ENCODE measurements around the gene CCHCR1. TPM values are rescaled to one million over a fixed set of nuclear protein-coding genes. Genes with fewer than 3 reads are reported as not detected.

Gene CCHCR1
- total and polyA plus RNA-seq, 2 experiments from 2014 or later = 19.8 to 46.7 TPM

DNA sequence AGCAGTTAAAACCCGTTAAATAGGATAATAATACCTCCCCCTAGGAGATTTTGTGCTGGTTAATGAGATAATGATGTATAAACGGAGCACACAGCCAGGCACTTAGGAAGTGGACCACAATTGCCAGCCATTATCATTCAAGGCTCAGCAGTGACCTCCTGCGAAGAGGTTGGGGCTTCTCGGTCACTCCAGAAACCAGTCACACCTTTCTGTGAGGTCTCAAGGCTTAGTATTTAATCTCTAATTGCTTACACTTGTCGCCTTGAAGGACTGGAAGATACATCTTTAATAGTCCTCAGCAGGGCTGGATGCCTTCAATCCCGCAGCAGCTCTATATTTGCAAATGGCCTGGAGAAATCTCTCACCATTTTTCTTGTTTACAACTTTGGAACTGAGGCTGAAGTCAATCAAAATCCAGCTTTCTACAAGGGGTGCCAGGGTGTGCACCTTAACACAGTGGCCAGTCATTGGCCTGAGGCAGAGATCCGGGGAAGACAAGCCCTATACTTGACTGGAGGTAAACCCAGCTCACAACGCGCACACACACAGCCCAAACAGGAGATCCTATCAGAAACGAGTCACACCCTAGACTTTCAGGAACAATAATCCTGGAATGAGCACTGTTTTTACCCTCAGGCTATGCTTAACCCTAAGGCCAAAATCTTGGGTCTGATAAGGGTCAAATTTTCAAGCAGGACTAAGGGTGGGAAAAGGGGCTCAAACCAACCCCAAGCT is 11.7 kb upstream of the CCHCR1 start (continued):
- TF ChIP-seq, protein P1, sequence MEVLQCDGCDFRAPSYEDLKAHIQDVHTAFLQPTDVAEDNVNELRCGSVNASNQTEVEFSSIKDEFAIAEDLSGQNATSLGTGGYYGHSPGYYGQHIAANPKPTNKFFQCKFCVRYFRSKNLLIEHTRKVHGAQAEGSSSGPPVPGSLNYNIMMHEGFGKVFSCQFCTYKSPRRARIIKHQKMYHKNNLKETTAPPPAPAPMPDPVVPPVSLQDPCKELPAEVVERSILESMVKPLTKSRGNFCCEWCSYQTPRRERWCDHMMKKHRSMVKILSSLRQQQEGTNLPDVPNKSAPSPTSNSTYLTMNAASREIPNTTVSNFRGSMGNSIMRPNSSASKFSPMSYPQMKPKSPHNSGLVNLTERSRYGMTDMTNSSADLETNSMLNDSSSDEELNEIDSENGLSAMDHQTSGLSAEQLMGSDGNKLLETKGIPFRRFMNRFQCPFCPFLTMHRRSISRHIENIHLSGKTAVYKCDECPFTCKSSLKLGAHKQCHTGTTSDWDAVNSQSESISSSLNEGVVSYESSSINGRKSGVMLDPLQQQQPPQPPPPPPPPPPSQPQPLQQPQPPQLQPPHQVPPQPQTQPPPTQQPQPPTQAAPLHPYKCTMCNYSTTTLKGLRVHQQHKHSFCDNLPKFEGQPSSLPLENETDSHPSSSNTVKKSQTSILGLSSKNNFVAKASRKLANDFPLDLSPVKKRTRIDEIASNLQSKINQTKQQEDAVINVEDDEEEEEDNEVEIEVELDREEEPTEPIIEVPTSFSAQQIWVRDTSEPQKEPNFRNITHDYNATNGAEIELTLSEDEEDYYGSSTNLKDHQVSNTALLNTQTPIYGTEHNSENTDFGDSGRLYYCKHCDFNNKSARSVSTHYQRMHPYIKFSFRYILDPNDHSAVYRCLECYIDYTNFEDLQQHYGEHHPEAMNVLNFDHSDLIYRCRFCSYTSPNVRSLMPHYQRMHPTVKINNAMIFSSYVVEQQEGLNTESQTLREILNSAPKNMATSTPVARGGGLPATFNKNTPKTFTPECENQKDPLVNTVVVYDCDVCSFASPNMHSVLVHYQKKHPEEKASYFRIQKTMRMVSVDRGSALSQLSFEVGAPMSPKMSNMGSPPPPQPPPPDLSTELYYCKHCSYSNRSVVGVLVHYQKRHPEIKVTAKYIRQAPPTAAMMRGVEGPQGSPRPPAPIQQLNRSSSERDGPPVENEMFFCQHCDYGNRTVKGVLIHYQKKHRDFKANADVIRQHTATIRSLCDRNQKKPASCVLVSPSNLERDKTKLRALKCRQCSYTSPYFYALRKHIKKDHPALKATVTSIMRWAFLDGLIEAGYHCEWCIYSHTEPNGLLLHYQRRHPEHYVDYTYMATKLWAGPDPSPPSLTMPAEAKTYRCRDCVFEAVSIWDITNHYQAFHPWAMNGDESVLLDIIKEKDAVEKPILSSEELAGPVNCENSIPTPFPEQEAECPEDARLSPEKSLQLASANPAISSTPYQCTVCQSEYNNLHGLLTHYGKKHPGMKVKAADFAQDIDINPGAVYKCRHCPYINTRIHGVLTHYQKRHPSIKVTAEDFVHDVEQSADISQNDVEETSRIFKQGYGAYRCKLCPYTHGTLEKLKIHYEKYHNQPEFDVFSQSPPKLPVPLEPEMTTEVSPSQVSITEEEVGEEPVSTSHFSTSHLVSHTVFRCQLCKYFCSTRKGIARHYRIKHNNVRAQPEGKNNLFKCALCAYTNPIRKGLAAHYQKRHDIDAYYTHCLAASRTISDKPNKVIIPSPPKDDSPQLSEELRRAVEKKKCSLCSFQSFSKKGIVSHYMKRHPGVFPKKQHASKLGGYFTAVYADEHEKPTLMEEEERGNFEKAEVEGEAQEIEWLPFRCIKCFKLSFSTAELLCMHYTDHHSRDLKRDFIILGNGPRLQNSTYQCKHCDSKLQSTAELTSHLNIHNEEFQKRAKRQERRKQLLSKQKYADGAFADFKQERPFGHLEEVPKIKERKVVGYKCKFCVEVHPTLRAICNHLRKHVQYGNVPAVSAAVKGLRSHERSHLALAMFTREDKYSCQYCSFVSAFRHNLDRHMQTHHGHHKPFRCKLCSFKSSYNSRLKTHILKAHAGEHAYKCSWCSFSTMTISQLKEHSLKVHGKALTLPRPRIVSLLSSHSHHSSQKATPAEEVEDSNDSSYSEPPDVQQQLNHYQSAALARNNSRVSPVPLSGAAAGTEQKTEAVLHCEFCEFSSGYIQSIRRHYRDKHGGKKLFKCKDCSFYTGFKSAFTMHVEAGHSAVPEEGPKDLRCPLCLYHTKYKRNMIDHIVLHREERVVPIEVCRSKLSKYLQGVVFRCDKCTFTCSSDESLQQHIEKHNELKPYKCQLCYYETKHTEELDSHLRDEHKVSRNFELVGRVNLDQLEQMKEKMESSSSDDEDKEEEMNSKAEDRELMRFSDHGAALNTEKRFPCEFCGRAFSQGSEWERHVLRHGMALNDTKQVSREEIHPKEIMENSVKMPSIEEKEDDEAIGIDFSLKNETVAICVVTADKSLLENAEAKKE (CRISPR knock-in tag; IDR thresholded peaks at IDR 0.05) = no peak
- no peak for TF ChIP-seq STAT1 (IDR thresholded peaks at IDR 0.05; ENCODE audit: unreplicated experiment)

DNA sequence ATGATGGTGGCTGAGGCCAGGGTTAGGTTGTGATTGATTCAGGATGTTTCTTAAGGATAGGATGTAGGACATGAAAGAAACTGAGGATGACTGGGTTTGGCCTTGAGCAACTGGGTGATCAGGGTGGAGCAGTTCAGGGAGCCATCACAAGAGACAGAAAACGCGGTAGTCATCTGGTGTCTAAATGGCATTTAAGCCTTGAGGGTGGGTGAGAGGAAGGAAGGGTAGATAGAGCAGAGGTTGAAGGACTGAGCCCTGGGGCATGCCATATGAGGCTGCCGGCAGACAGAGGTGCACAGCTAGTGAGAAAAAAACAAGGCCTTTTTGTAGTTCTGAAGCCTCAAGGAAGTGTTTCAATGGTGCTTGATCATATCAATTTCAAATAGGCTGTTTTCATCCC is 11.0 kb upstream of the CCHCR1 start:
- H3K4me3 Mint-ChIP-seq = peak overlapping the region; percentile 95
- ATAC-seq (no peak), DNase-seq (ENCODE audit: low spot score) (no peak)
- no peaks in the 10 kb centered on the region for H3K9me2 ChIP-seq (ENCODE audit: insufficient read depth)
- H2AFZ ChIP-seq = no peak overlapping the region
- H3K4me2 ChIP-seq = peak overlapping the region; percentile 100
- H3F3A ChIP-seq (replicated peaks; ENCODE audit: low read depth) = peaks cover 40% of the 10 kb centered on the region
- H4K20me1 ChIP-seq (replicated peaks; ENCODE audit: insufficient read depth) = peaks cover 59% of the 10 kb centered on the region
- H3K27ac Mint-ChIP-seq = peak overlapping the region; percentile 92
- H3K27me3 ChIP-seq (ENCODE audit: insufficient read depth) = no peaks in the 10 kb centered on the region
- peaks cover 33% of the 10 kb centered on the region for H3K27me3 Mint-ChIP-seq (ENCODE audit: insufficient read depth, low read depth, poor library complexity)
- peaks cover 64% of the 10 kb centered on the region for H3K36me3 Mint-ChIP-seq (ENCODE audit: low read depth)
- H3K79me2 ChIP-seq (replicated peaks; ENCODE audit: insufficient read depth) = peaks cover 68% of the 10 kb centered on the region
- H3K36me3 ChIP-seq (ENCODE audit: insufficient read depth) = peaks cover 34% of the 10 kb centered on the region
- peak overlapping the region; percentile 100 for H3K4me3 ChIP-seq
- H3K4me1 ChIP-seq (ENCODE audit: insufficient read depth) = peaks cover 47% of the 10 kb centered on the region
- peaks cover 56% of the 10 kb centered on the region for H3K4me1 Mint-ChIP-seq
- no peaks in the 10 kb centered on the region; the same call in 2 of the 3 replicates for H3K9me3 Mint-ChIP-seq
- H3K27ac ChIP-seq (ENCODE audit: low read depth) = peak overlapping the region; percentile 100; the same call in 1 of the 2 replicates
- no peak for TF ChIP-seq ZNF331 (CRISPR knock-in tag; IDR thresholded peaks at IDR 0.05; ENCODE audit: low read depth)
- TF ChIP-seq, protein P2, sequence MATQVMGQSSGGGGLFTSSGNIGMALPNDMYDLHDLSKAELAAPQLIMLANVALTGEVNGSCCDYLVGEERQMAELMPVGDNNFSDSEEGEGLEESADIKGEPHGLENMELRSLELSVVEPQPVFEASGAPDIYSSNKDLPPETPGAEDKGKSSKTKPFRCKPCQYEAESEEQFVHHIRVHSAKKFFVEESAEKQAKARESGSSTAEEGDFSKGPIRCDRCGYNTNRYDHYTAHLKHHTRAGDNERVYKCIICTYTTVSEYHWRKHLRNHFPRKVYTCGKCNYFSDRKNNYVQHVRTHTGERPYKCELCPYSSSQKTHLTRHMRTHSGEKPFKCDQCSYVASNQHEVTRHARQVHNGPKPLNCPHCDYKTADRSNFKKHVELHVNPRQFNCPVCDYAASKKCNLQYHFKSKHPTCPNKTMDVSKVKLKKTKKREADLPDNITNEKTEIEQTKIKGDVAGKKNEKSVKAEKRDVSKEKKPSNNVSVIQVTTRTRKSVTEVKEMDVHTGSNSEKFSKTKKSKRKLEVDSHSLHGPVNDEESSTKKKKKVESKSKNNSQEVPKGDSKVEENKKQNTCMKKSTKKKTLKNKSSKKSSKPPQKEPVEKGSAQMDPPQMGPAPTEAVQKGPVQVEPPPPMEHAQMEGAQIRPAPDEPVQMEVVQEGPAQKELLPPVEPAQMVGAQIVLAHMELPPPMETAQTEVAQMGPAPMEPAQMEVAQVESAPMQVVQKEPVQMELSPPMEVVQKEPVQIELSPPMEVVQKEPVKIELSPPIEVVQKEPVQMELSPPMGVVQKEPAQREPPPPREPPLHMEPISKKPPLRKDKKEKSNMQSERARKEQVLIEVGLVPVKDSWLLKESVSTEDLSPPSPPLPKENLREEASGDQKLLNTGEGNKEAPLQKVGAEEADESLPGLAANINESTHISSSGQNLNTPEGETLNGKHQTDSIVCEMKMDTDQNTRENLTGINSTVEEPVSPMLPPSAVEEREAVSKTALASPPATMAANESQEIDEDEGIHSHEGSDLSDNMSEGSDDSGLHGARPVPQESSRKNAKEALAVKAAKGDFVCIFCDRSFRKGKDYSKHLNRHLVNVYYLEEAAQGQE (IDR thresholded peaks at IDR 0.05; ENCODE audit: unreplicated experiment) = no peak
- TF ChIP-seq NANOG (IDR thresholded peaks at IDR 0.05; ENCODE audit: borderline replicate concordance) = no peak
- no peak for TF ChIP-seq CREB1 (CRISPR knock-in tag; IDR thresholded peaks at IDR 0.05; ENCODE audit: low read depth)
